Activated CD8-positive, alpha-beta memory T cell treated with anti-CD3 and anti-CD28 coated beads, Interleukin-2, amount 50 U/mL, for 24 hours (primary cell): ENCODE results near the gene SLC37A4.
"Not testable (repeated sequence)": the region's sequence is repeated elsewhere in the genome, so short reads cannot be mapped to it uniquely, and the experiment has no call there.

ENCODE experiments used
- DNase-seq: peaks from one replicate; pipeline ENCODE4 v3.0.0-alpha.2; 2020; ENCODE audit errors: extremely low read depth

Gene SLC37A4

DNA sequence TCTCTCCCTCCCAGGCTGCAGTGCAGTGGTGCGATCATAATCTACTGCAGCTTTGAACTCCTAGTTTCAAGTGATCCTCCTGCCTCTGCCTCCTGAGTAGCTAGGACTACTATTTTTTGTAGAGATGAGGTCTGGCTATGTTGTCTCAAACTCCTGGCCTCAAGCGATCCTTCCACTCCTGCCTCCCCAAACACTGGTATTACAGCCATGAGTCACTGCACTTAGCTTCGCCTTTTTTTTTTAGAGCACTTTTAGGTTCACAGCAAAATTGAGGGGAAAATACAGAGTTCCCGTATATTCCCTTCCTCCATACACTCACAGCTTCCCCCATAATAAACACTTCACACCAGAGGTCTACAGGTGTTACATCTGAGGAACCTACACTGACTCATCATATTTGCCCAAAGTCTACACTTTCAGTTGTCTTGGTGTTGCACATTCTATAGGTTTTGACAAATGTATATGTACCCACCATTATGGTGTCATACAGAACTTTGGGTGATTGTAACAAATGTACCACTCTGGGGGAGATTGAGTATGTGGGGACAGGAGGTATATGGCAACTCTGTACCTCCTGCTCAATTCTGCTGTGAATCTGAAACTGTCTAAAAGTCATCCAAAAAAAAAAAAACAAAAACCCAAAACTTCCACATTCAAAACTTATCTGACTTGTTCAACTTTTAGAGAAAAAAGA lies 11.3 kb upstream of the SLC37A4 start:
- DNase-seq, result no peak

- not testable (repeated sequence) for DNase-seq
These were observed 8.8 kb upstream of the SLC37A4 start for GRCh38 chr11:119039471-119039870.

- DNase-seq, result no peak
These were observed 8.2 kb upstream of the SLC37A4 start for GRCh38 chr11:119038884-119039283.

DNA sequence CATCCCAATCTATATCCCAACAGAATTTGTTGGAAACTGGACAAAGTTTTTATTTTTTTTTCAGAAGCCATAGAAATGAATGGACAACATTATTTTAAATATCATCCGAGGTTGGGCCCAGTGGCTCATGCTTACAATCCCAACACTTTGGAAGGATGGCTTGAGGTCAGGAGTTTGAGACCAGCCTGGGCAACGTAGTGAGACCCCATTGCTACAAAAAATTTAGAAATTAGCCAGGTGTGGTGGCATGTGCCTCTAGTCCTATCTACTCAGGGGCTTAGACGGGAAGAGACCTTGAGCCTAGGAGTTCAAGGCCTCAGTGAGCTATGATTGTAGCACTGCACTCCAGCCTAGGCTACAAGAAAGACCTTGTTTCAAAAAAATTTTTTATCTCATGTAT lies 4.1 kb upstream of the SLC37A4 start:
- DNase-seq, result no peak

DNA sequence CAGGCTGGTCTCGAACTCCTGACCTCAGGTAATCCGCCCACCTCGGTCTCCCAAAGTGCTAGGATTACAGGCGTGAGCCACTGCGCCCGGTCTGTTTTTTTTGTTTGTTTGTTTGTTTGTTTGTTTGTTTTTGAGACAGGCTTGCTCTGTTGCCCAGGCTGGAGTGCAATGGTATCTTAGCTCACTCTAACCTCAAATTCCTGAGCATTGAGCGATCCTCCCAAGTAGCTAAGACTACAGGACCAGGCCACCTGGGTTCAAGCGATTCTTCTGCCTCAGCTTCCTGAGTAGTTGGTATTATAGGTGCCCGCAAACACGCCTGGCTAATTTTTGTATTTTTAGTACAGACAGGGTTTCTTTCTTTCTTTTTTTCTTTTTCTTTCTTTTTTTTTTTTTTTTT lies 2.7 kb upstream of the SLC37A4 start:
- DNase-seq, result not testable (repeated sequence)

DNA sequence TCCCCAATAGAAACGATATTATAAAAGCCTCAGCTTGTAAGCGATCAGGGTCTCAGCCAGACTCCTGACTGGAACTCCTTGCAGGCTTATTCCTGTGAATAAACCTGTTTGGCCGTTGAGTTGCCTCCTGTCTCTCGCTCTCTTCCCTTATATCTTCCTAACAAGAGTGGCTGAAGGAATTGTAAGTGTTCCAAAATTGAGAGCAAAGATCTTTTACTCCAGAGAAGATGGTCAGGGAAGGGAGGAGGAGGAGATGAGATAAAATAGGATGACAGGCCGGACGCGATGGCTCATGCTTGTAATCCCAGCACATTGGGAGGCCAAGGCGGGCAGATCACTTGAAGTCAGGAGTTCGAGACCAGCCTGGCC lies 1.2 kb upstream of the SLC37A4 start:
- no peak for DNase-seq

DNA sequence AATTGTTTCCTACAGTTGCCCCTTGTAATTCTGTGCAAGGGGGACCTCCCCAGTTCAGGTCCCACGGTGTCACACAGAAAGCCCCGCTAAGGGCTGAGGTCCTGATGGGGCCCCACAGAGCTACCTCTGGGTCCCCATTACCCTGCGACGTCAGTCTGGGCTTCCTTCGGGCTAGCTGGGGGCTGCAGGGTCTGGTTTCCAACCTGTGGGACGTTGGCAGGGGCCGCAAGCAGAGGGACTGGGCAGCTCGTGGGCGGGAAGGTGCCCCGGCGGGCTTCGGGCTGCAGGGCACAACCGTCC lies 698 bp downstream of the SLC37A4 start:
- DNase-seq, result no peak

GRCh38 chr11:119029340-119030028 lies 1.2 kb downstream of the SLC37A4 start:
- DNase-seq, result no peak

- DNase-seq, result no peak
These were observed 1.7 kb downstream of the SLC37A4 start for GRCh38 chr11:119029069-119029339.

GRCh38 chr11:119028346-119029068 lies 2.2 kb downstream of the SLC37A4 start:
- DNase-seq, result no peak

GRCh38 chr11:119027561-119028345 lies 2.9 kb downstream of the SLC37A4 start:
- DNase-seq, result no peak

DNA sequence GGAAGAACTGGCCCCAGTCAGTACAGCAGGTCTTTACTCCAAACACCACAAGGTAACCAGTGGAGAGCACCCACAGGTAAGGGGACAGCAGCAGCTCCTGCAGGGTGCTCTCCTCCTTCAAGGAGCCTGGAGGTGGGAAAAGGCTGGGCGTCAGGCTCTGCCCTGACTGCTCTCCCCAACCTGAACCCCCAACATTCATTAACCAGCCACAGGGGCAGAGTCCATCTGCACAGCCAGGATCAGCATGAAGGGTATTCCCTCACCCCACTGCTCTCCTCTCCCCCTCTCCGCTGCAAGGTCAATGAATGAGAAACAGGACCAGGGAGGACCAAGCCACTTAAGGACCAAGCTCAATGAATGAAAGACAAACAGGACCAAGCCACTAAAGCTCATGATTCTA lies 3.7 kb downstream of the SLC37A4 start:
- no peak for DNase-seq

- no peak for DNase-seq
These were observed 4.5 kb downstream of the SLC37A4 start for GRCh38 chr11:119025978-119026766.

GRCh38 chr11:119025541-119025940 lies 5.1 kb downstream of the SLC37A4 start:
- DNase-seq, result no peak

GRCh38 chr11:119025099-119025473 lies 5.6 kb downstream of the SLC37A4 start:
- no peak for DNase-seq

DNA sequence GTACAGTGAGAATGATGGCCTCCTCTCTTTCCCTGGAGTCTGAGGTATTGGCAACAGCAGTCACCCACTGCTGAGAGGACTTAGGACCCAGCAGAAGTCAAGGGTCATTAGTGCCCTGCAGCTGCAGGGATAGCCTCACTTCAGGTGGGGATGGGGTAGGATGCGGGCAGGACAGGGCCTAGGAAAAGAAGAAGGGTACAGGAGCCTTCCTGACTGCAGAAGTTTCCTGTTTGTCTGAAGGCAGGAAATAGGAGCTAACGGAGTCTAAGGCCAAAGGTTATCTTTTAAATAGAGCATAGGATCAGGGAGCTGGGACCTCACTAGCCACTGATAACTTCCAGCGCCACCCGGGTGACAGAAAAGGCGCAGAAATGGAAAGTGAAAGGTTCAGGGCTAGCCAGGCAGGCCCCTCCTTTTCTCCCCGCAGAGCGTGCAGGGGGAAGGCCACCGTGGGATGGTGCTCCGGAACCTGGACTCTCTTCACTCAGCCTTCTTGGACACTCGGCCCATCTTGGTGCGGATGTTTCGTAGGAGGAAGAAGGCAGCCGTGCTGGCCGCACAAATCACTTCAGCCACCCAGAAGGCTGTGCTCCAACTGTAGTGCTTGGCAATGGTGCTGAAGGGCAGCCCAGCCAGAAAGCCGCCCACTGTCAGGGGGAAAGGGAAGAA lies 6.1 kb downstream of the SLC37A4 start:
- no peak for DNase-seq

GRCh38 chr11:119023741-119024140 lies 6.9 kb downstream of the SLC37A4 start:
- DNase-seq, result no peak

DNA sequence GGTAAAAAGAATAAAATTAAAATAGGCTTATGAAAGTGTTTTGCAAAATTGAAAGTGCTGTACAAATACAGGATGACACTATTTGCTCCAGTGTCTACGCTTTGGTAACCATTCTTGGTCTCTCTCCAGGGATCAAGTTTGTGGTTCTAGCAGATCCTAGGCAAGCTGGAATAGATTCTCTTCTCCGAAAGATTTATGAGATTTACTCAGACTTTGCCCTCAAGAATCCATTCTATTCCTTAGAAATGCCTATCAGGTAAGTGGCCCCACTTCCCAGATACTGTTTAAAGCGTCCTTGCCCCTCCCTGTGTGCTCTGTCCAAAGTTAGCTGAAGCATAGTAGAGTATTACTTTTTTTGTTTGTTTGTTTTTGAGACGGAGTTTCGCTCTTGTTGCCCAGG lies 9.0 kb downstream of the SLC37A4 start:
- DNase-seq, result no peak

- no peak for DNase-seq
These were observed 10.7 kb downstream of the SLC37A4 start for GRCh38 chr11:119019996-119020395.

GRCh38 chr11:119018074-119018938 lies 12.4 kb downstream of the SLC37A4 start, which contains the start of the genes RPS25 and TRAPPC4:
Gene RPS25 (minus strand): TSS chr11:119018343. CDS start chr11:119018284, 59 bp downstream.
Gene TRAPPC4 (plus strand): TSS chr11:119018766. CDS start chr11:119018796, 30 bp downstream.
- DNase-seq, result peak; percentile 89
